ENCODE data around the gene OR10J1. TPM values are rescaled to one million over a fixed set of nuclear protein-coding genes. Genes with fewer than 3 reads are reported as not detected.

The OR10J1 gene
- polyA plus RNA-seq, 1 donor (not counting 4 experiments of a cell fraction or from before 2014, with no cell fraction given): not detected

DNA sequence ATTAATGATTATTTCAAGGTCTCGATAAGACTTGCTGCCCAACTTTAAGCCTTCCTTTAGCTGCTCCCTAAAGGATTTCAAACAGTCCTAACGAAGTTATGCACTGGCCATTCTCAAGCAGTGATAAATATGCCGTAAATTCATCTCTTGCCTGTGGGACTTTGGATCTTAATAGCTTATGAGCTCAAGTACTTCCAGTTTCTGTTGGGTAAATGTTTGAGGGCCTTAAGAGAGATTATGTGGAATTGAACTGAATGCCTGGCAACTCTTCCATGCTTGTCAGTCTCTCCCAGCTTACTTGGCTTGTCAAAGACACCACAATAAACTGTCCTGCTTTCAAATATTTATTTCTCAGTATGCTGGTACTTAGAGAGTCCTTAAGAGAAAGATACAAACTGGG is 11.0 kb upstream of the OR10J1 start:
- no peak overlapping the region for H3K4me2 ChIP-seq (ENCODE audit: control insufficient read depth, extremely low read depth, insufficient read depth, low read depth, low read length)
- TF ChIP-seq EZH2 (IDR thresholded peaks at IDR 0.05; ENCODE audit: low read length): no peak
- TF ChIP-seq, protein P1, sequence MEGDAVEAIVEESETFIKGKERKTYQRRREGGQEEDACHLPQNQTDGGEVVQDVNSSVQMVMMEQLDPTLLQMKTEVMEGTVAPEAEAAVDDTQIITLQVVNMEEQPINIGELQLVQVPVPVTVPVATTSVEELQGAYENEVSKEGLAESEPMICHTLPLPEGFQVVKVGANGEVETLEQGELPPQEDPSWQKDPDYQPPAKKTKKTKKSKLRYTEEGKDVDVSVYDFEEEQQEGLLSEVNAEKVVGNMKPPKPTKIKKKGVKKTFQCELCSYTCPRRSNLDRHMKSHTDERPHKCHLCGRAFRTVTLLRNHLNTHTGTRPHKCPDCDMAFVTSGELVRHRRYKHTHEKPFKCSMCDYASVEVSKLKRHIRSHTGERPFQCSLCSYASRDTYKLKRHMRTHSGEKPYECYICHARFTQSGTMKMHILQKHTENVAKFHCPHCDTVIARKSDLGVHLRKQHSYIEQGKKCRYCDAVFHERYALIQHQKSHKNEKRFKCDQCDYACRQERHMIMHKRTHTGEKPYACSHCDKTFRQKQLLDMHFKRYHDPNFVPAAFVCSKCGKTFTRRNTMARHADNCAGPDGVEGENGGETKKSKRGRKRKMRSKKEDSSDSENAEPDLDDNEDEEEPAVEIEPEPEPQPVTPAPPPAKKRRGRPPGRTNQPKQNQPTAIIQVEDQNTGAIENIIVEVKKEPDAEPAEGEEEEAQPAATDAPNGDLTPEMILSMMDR (optimal IDR thresholded peaks at IDR 0.05 in 1 of 3, IDR thresholded peaks at IDR 0.05 in 1 of 3, conservative IDR thresholded peaks at IDR 0.05 in 1 of 3; ENCODE audit: extremely low read depth in 1 of 3, insufficient read depth in 2 of 3, low read length in 3 of 3): no peak
- dilution Hi-C loops (cut with MboI; ENCODE audit: extremely low pct_ligation_motif_present, low sequenced_read_pairs): no loop called here
- no peaks in the 10 kb centered on the region for H4K20me1 ChIP-seq (ENCODE audit: control insufficient read depth, extremely low read depth, insufficient read depth, low read length)
- no peaks in the 10 kb centered on the region for H3K79me2 ChIP-seq (ENCODE audit: control insufficient read depth, insufficient read depth, low read length)
- no peak overlapping the region for H2AFZ ChIP-seq (ENCODE audit: control insufficient read depth, low read length)
- H3K27ac ChIP-seq (ENCODE audit: control insufficient read depth, insufficient read depth, low read length): no peak overlapping the region
- no peaks in the 10 kb centered on the region for H3K36me3 ChIP-seq (ENCODE audit: control insufficient read depth in 2 of 2, extremely low read depth in 1 of 2, insufficient read depth in 2 of 2, low read length in 2 of 2)
- no peak overlapping the region for H3K9ac ChIP-seq (ENCODE audit: control insufficient read depth, extremely low read depth, insufficient read depth, low read length)
- H3K4me3 ChIP-seq (ENCODE audit: control insufficient read depth in 2 of 3, extremely low read depth in 1 of 3, insufficient read depth in 2 of 3, low read depth in 1 of 3, low read length in 3 of 3): no peak overlapping the region
- no peaks in the 10 kb centered on the region for H3K4me1 ChIP-seq (ENCODE audit: control insufficient read depth, extremely low read depth, insufficient read depth, low read length)
- no peaks in the 10 kb centered on the region for H3K9me1 ChIP-seq (ENCODE audit: control insufficient read depth, extremely low read depth, insufficient read depth, low read length)
- H3K9me3 ChIP-seq (ENCODE audit: control insufficient read depth, low read depth, low read length): no peaks in the 10 kb centered on the region
- no peak for FAIRE-seq
- H3K27me3 ChIP-seq (ENCODE audit: control insufficient read depth, extremely low read depth, insufficient read depth, low read length): no peaks in the 10 kb centered on the region
- no peak for DNase-seq (ENCODE audit: low read depth, low spot score)

DNA sequence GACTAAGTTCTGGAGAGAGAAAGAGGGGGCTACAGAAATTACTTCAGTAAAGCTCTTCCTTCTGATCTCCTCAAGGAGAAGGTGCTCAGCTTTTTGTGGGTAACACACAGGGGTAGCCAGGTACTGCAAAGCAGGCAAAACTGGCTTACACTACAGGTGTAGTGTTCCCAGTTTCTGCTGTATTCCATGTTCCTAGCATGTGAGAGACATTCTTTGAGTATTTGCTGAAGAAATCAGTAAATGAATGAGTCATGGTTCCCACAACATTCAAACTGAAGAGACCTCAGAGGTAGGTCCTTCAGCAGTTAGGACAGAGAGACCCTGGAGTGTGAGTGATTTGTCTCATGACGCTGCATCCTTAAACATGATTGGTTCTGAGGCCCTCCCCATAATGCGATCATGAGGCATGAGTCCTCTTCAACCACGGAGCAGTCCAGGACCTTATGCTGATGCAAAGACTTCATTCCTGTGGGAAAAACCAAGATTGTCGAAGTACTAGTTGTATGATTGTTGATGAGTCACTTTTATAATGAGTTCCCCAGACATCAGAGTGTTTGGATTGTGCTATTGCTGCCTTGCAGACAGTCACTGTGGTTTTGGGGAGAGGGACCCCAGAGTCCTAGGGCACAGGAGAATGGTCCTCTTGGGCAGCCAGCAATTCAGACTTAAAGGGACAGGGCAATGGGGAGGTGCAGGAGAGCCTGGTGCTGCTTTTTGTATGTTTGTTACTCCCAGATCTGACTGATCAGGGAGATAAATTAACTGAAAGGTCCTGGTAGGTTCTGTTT is 10.3 kb upstream of the OR10J1 start:
- Histone ChIP-seq H3K36me3 (ENCODE audit: control insufficient read depth in 2 of 2, extremely low read depth in 1 of 2, insufficient read depth in 2 of 2, low read length in 2 of 2) (no peaks in the 10 kb centered on the region), H4K20me1 (ENCODE audit: control insufficient read depth, extremely low read depth, insufficient read depth, low read length) (no peaks in the 10 kb centered on the region), H3K4me3 (ENCODE audit: control insufficient read depth in 2 of 3, extremely low read depth in 1 of 3, insufficient read depth in 2 of 3, low read depth in 1 of 3, low read length in 3 of 3) (no peak overlapping the region), H3K27ac (ENCODE audit: control insufficient read depth, insufficient read depth, low read length) (no peak overlapping the region), H3K27me3 (ENCODE audit: control insufficient read depth, extremely low read depth, insufficient read depth, low read length) (no peaks in the 10 kb centered on the region), H2AFZ (ENCODE audit: control insufficient read depth, low read length) (no peak overlapping the region), H3K9me1 (ENCODE audit: control insufficient read depth, extremely low read depth, insufficient read depth, low read length) (no peaks in the 10 kb centered on the region), H3K9ac (ENCODE audit: control insufficient read depth, extremely low read depth, insufficient read depth, low read length) (no peak overlapping the region), H3K9me3 (ENCODE audit: control insufficient read depth, low read depth, low read length) (no peaks in the 10 kb centered on the region), H3K4me1 (ENCODE audit: control insufficient read depth, extremely low read depth, insufficient read depth, low read length) (no peaks in the 10 kb centered on the region), H3K79me2 (ENCODE audit: control insufficient read depth, insufficient read depth, low read length) (no peaks in the 10 kb centered on the region), H3K4me2 (ENCODE audit: control insufficient read depth, extremely low read depth, insufficient read depth, low read depth, low read length) (no peak overlapping the region)
- dilution Hi-C loops (cut with MboI; ENCODE audit: extremely low pct_ligation_motif_present, low sequenced_read_pairs): no loop called here
- no peak for DNase-seq (ENCODE audit: low read depth, low spot score)
- no peak for FAIRE-seq
- TF ChIP-seq EZH2 (IDR thresholded peaks at IDR 0.05; ENCODE audit: low read length): no peak
- TF ChIP-seq, protein P1 (optimal IDR thresholded peaks at IDR 0.05 in 1 of 3, IDR thresholded peaks at IDR 0.05 in 1 of 3, conservative IDR thresholded peaks at IDR 0.05 in 1 of 3; ENCODE audit: extremely low read depth in 1 of 3, insufficient read depth in 2 of 3, low read length in 3 of 3): no peak

Data from keratinocyte (primary cell).